Body of pancreas (tissue), 4 donors: Measurements from ENCODE around the gene CAMK2B.

Experiments
- CTCF ChIP-seq, 7 experiments: fragments of 450-650 bp in 4 of 7; fragments of 200-600 bp in 3 of 7; sonication (generic) in 3 of 7; IDR thresholded peaks; one replicate each; pipeline ENCODE4 v1.5.1; 2016 to 2019; ENCODE audit warnings: antibody characterized with exemption in 7 of 7
- POLR2A ChIP-seq, 3 donors: fragments of 450-650 bp; IDR thresholded peaks; one replicate each; pipeline ENCODE4 v1.6.1; 2016; ENCODE audit warnings: antibody characterized with exemption in 3 of 3, mild to moderate bottlenecking in 2 of 3

DNA sequence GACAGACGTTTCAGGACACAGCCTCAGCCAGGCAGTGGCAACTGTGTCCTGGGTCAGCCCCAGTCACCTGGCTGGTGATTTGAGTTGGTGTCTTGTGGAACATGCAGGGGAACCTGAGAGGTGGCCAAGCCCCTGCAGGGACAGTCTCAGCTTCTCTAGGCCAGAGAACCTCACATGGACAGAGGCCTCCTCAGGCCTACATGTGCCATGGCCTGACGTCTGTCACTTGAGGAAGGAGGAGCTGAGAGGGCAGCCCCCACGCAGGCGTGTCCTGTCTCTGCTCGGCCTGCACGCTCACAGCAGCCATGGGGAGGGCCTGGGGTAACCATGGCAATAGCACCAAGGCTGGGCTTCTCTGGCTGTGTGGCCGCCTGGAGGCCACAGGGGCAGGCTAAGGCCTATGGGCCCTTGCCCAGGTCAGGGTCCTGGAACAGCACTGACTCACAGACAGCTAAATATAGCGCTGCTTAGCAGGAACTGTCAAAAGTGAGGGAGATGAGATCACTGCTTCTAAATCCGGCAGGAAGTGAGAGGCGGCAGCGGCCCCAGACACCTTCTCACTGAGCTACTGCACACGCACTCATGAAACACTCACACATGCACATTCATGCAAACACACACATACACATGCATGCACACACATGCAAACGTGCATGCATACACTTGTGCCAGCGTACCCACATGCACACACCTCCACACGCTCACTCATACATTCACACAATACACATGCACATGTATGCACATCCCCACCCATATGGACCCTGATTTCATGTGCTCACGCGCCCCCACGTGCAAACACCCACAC lies 67.6 kb downstream of the CAMK2B start:
- TF ChIP-seq CTCF (IDR thresholded peaks at IDR 0.05) (no peak), POLR2A (IDR thresholded peaks at IDR 0.05) (no peak)
